Keratinocyte (primary cell): ENCODE measurements around the gene HOXA6. TPM values are rescaled to one million over a fixed set of nuclear protein-coding genes. Genes with fewer than 3 reads are reported as not detected.

Experiments used
- DNase-seq: peaks from one replicate; pipeline ENCODE4 v3.0.0-alpha.2; 2011; ENCODE audit warnings: low read depth, missing footprints, low spot score
- FAIRE-seq: peaks from 2 replicates; lab custom pipeline; 2011; peaks lifted over from hg19 to GRCh38; lab: Jason Lieb, UNC
- H2AFZ ChIP-seq: 2 replicates; pipeline ENCODE4 v1.6.0; 2012; ENCODE audit warnings: low read length, control low read depth, inconsistent platforms; ENCODE audit not compliant: control insufficient read depth
- H3K27ac ChIP-seq: 2 replicates; pipeline ENCODE4 v1.5.1; 2011; ENCODE audit warnings: low read length; ENCODE audit not compliant: control insufficient read depth, insufficient read depth
- H3K27me3 ChIP-seq: 3 replicates; pipeline ENCODE4 v1.6.0; 2011; ENCODE audit warnings: low read length; ENCODE audit not compliant: control insufficient read depth, insufficient read depth; ENCODE audit errors: extremely low read depth
- H3K36me3 ChIP-seq, 2 experiments: 2 replicates in 1 of 2; 3 replicates in 1 of 2; pipeline ENCODE4 v1.5.1; 2011; ENCODE audit warnings: low read length in 2 of 2, mild to moderate bottlenecking in 1 of 2; ENCODE audit not compliant: control insufficient read depth in 2 of 2, insufficient read depth in 2 of 2; ENCODE audit errors: extremely low read depth in 1 of 2
- H3K4me1 ChIP-seq: 3 replicates; pipeline ENCODE4 v1.5.1; 2011; ENCODE audit warnings: low read length; ENCODE audit not compliant: control insufficient read depth, insufficient read depth; ENCODE audit errors: extremely low read depth
- H3K4me2 ChIP-seq: 3 replicates; pipeline ENCODE4 v1.6.0; 2011; ENCODE audit warnings: low read depth, low read length; ENCODE audit not compliant: control insufficient read depth, insufficient read depth; ENCODE audit errors: extremely low read depth
- H3K4me3 ChIP-seq, 3 experiments: fragments of 200-600 bp in 1 of 3; sonication (generic) in 1 of 3; 2 replicates in 2 of 3; 3 replicates in 1 of 3; pipeline ENCODE4 v1.5.1; 2011 to 2016; ENCODE audit warnings: low read length in 3 of 3, mild to moderate bottlenecking in 3 of 3, control low read depth in 2 of 3, inconsistent platforms in 1 of 3, low read depth in 1 of 3, mixed read lengths in 1 of 3, mixed run types in 1 of 3, moderate library complexity in 1 of 3; ENCODE audit not compliant: control insufficient read depth in 2 of 3, insufficient read depth in 2 of 3; ENCODE audit errors: extremely low read depth in 1 of 3
- H3K79me2 ChIP-seq: 2 replicates; pipeline ENCODE4 v1.6.0; 2012; ENCODE audit warnings: low read length; ENCODE audit not compliant: control insufficient read depth, insufficient read depth
- H3K9ac ChIP-seq: 3 replicates; pipeline ENCODE4 v1.6.0; 2011; ENCODE audit warnings: low read length; ENCODE audit not compliant: control insufficient read depth, insufficient read depth; ENCODE audit errors: extremely low read depth
- H3K9me1 ChIP-seq: 3 replicates; pipeline ENCODE4 v1.6.0; 2011; ENCODE audit warnings: low read length; ENCODE audit not compliant: control insufficient read depth, insufficient read depth; ENCODE audit errors: extremely low read depth
- H3K9me3 ChIP-seq: 2 replicates; pipeline ENCODE4 v1.5.1; 2012; ENCODE audit warnings: low read depth, low read length; ENCODE audit not compliant: control insufficient read depth
- H4K20me1 ChIP-seq: 3 replicates; pipeline ENCODE4 v1.6.0; 2011; ENCODE audit warnings: low read length; ENCODE audit not compliant: control insufficient read depth, insufficient read depth; ENCODE audit errors: extremely low read depth
- CTCF ChIP-seq, 3 experiments: IDR thresholded peaks in 1 of 3; conservative IDR thresholded peaks in 1 of 3; optimal IDR thresholded peaks in 1 of 3; 2 replicates in 2 of 3; 3 replicates in 1 of 3; pipeline versions ENCODE3 to v1.5.1; 2011; ENCODE audit warnings: low read length in 3 of 3, mild to moderate bottlenecking in 3 of 3, moderate library complexity in 2 of 3, control low read depth in 1 of 3, inconsistent platforms in 1 of 3; ENCODE audit not compliant: insufficient read depth in 2 of 3; ENCODE audit errors: extremely low read depth in 1 of 3
- EZH2 ChIP-seq: IDR thresholded peaks from one replicate; pipeline ENCODE4 v1.6.1; 2012; ENCODE audit warnings: inconsistent platforms, mild to moderate bottlenecking, low read length, moderate library complexity
- dilution Hi-C: fragments of 300-500 bp; cut with MboI; formaldehyde crosslinking; loops from one replicate; pipeline ENCODE4 v1.7.0; 2020; ENCODE audit warnings: low sequenced_read_pairs; ENCODE audit not compliant: extremely low pct_ligation_motif_present
- polyA plus RNA-seq, 5 experiments: library from polyadenylated mRNA; depleted of rRNA in 3 of 5; stranded (reverse) in 3 of 5; stranded (forward) in 1 of 5; unstranded in 1 of 5; fragments of >200 nt; gene quantifications; 1 replicate in 1 of 5; 2 replicates in 3 of 5; 3 replicates in 1 of 5; pipeline versions ENCODE4 v1.2.1 to v1.2.3, GENCODE V29; 2011 to 2012; ENCODE audit warnings: missing spikeins in 2 of 5, low read depth in 1 of 5, low replicate concordance in 1 of 5

The HOXA6 gene
- polyA plus RNA-seq, 1 donor (not counting 4 experiments of a cell fraction or from before 2014, with no cell fraction given), result 0.54 TPM

- Histone ChIP-seq H3K4me1 (peaks cover 6% of the 10 kb centered on the region), H2AFZ (no peak overlapping the region), H3K9me3 (no peaks in the 10 kb centered on the region), H3K79me2 (peaks cover 6% of the 10 kb centered on the region), H3K27me3 (no peaks in the 10 kb centered on the region), H3K27ac (no peak overlapping the region), H4K20me1 (no peaks in the 10 kb centered on the region), H3K9ac (no peak overlapping the region), H3K4me3 (no peak overlapping the region), H3K36me3 (no peaks in the 10 kb centered on the region), H3K9me1 (no peaks in the 10 kb centered on the region), H3K4me2 (no peak overlapping the region)
- no peak for DNase-seq
- dilution Hi-C loops, result no loop called here
- TF ChIP-seq CTCF (optimal IDR thresholded peaks at IDR 0.05 in 1 of 3, IDR thresholded peaks at IDR 0.05 in 1 of 3, conservative IDR thresholded peaks at IDR 0.05 in 1 of 3; ENCODE audit: extremely low read depth in 1 of 3, insufficient read depth in 2 of 3, low read length in 3 of 3), result no peak
- TF ChIP-seq EZH2, result no peak
- no peak for FAIRE-seq
Measured at GRCh38 chr7:27128034-27128433, 19.5 kb downstream of the HOXA6 start.

- Histone ChIP-seq H2AFZ (no peak overlapping the region), H3K27ac (no peak overlapping the region), H3K79me2 (peaks cover 3% of the 10 kb centered on the region), H3K9me3 (no peaks in the 10 kb centered on the region), H3K4me1 (peaks cover 6% of the 10 kb centered on the region), H3K9ac (no peak overlapping the region), H3K36me3 (peaks cover 0 to 4% of the 10 kb centered on the region in 2 experiments), H3K4me2 (no peak overlapping the region), H4K20me1 (no peaks in the 10 kb centered on the region), H3K4me3 (no peak overlapping the region), H3K9me1 (no peaks in the 10 kb centered on the region), H3K27me3 (no peaks in the 10 kb centered on the region)
- DNase-seq (no peak), FAIRE-seq (no peak)
- TF ChIP-seq CTCF (optimal IDR thresholded peaks at IDR 0.05 in 1 of 3, IDR thresholded peaks at IDR 0.05 in 1 of 3, conservative IDR thresholded peaks at IDR 0.05 in 1 of 3; ENCODE audit: extremely low read depth in 1 of 3, insufficient read depth in 2 of 3, low read length in 3 of 3), result no peak
- TF ChIP-seq EZH2, result no peak
- dilution Hi-C loops, result no loop called here
Measured at GRCh38 chr7:27126596-27127327, 20.8 kb downstream of the HOXA6 start.
